ENCODE results near the gene ZNF280A.

ZNF280A gene

DNA sequence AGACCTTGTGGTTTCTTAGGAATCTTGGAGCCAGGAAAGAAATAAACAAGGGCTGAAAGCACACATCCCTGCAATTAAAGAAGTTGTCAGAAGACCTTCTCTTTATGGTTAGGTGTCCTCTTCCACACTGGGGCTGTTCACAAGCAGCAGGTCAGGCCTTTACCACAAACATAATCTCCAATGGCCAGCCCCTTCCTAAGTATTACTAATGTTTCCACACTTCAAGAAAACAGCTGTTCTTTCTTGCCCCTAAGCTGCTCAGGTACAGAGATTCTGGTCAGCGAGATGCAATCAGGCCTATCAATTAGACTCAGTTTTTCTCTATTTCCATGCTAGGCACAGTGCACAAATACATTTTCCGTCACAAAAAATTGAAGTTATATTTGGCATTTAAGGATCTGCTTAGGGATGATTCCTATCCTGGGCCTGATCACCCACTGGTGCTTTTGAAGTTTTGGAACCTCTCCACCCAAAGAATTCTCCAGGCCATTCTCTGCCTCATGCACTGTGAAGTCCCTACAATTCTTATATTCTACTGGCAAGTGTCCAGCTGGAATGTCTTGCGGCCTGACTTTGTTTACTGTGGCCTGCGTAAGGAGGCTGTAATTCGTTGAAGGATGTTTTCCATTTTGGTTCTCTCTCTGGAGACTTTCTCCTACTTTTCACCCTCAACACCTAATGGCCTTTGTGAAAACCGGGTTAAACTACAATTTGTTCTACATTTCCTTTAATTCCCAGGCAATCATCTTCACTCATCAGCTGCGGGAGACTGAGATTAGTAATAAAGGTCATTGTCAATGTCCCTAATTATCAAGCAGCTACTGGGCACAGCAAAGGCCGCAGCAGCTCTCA lies 33.9 kb upstream of the ZNF280A start:
- DNase-seq (ENCODE audit: low read depth in 1 of 2, low spot score in 1 of 2): no peak
- TF ChIP-seq, protein P1, sequence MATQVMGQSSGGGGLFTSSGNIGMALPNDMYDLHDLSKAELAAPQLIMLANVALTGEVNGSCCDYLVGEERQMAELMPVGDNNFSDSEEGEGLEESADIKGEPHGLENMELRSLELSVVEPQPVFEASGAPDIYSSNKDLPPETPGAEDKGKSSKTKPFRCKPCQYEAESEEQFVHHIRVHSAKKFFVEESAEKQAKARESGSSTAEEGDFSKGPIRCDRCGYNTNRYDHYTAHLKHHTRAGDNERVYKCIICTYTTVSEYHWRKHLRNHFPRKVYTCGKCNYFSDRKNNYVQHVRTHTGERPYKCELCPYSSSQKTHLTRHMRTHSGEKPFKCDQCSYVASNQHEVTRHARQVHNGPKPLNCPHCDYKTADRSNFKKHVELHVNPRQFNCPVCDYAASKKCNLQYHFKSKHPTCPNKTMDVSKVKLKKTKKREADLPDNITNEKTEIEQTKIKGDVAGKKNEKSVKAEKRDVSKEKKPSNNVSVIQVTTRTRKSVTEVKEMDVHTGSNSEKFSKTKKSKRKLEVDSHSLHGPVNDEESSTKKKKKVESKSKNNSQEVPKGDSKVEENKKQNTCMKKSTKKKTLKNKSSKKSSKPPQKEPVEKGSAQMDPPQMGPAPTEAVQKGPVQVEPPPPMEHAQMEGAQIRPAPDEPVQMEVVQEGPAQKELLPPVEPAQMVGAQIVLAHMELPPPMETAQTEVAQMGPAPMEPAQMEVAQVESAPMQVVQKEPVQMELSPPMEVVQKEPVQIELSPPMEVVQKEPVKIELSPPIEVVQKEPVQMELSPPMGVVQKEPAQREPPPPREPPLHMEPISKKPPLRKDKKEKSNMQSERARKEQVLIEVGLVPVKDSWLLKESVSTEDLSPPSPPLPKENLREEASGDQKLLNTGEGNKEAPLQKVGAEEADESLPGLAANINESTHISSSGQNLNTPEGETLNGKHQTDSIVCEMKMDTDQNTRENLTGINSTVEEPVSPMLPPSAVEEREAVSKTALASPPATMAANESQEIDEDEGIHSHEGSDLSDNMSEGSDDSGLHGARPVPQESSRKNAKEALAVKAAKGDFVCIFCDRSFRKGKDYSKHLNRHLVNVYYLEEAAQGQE (IDR thresholded peaks at IDR 0.05; ENCODE audit: insufficient replicate concordance, low read depth): no peak
- TF ChIP-seq POLR2AphosphoS5 (IDR thresholded peaks at IDR 0.05; ENCODE audit: low read depth) (no peak), GABPA (IDR thresholded peaks at IDR 0.05; ENCODE audit: low read depth) (no peak), SPI1 (IDR thresholded peaks at IDR 0.05; ENCODE audit: borderline replicate concordance, low read depth) (no peak)
- TF ChIP-seq, protein P2, sequence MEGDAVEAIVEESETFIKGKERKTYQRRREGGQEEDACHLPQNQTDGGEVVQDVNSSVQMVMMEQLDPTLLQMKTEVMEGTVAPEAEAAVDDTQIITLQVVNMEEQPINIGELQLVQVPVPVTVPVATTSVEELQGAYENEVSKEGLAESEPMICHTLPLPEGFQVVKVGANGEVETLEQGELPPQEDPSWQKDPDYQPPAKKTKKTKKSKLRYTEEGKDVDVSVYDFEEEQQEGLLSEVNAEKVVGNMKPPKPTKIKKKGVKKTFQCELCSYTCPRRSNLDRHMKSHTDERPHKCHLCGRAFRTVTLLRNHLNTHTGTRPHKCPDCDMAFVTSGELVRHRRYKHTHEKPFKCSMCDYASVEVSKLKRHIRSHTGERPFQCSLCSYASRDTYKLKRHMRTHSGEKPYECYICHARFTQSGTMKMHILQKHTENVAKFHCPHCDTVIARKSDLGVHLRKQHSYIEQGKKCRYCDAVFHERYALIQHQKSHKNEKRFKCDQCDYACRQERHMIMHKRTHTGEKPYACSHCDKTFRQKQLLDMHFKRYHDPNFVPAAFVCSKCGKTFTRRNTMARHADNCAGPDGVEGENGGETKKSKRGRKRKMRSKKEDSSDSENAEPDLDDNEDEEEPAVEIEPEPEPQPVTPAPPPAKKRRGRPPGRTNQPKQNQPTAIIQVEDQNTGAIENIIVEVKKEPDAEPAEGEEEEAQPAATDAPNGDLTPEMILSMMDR (IDR thresholded peaks at IDR 0.05; ENCODE audit: insufficient read depth, low read length): no peak
- Histone ChIP-seq H3K27me3 (ENCODE audit: insufficient read depth, poor library complexity, severe bottlenecking) (no peaks in the 10 kb centered on the region), H3K4me3 (replicated peaks; ENCODE audit: insufficient read depth, low read length) (no peak overlapping the region), H3K27ac (replicated peaks) (no peak overlapping the region)

DNA sequence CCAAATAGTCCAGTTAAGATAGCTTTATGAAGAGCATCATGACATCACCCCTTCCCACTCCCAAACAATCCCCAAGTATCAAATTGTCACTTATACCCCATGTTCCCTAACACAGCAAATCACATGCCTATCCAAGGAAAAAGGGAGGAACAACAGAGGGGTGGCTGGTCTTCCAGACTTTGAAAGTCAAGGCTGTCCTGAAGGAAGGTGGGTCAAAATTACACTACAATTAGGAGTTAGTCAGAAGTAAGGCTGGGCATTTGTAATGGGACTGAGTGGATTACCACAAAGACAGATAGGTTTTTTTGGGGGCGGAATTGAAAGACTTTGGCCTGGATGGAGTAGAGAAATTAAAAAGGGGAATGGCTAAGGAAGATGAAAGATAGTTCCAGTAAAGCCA lies 33.1 kb upstream of the ZNF280A start:
- no peak overlapping the region for H3K4me3 ChIP-seq (replicated peaks; ENCODE audit: insufficient read depth, low read length)
- DNase-seq (ENCODE audit: low read depth in 1 of 2, low spot score in 1 of 2): no peak
- no peaks in the 10 kb centered on the region for H3K27me3 ChIP-seq (ENCODE audit: insufficient read depth, poor library complexity, severe bottlenecking)
- H3K27ac ChIP-seq (replicated peaks): no peak overlapping the region
- TF ChIP-seq POLR2AphosphoS5 (IDR thresholded peaks at IDR 0.05; ENCODE audit: low read depth) (no peak), GABPA (IDR thresholded peaks at IDR 0.05; ENCODE audit: low read depth) (no peak), SPI1 (IDR thresholded peaks at IDR 0.05; ENCODE audit: borderline replicate concordance, low read depth) (no peak)
- TF ChIP-seq, protein P1 (IDR thresholded peaks at IDR 0.05; ENCODE audit: insufficient replicate concordance, low read depth): no peak
- TF ChIP-seq, protein P2 (IDR thresholded peaks at IDR 0.05; ENCODE audit: insufficient read depth, low read length): no peak

DNA sequence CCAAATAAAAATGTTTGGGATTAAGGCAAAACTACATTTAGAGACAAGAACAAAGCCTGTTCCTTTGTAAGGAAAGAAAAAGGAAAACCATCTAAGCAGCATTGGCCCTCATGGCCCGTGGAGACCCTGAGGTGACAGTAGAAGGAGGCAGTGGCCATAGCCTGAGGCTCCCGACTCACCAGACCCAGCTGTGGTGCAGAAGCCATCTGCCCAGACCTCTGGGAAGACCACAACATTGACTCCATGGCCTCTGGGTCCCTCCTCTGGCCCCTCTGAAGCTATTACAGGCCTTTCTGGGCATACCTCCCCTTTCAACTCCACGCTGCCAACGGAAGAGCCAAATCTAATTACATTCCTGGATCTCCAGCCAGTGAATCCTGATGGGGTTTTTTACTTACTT lies 32.6 kb upstream of the ZNF280A start:
- Histone ChIP-seq H3K27me3 (ENCODE audit: insufficient read depth, poor library complexity, severe bottlenecking) (no peaks in the 10 kb centered on the region), H3K4me3 (replicated peaks; ENCODE audit: insufficient read depth, low read length) (no peak overlapping the region), H3K27ac (replicated peaks) (no peak overlapping the region)
- TF ChIP-seq, protein P1 (IDR thresholded peaks at IDR 0.05; ENCODE audit: insufficient replicate concordance, low read depth): no peak
- TF ChIP-seq POLR2AphosphoS5 (IDR thresholded peaks at IDR 0.05; ENCODE audit: low read depth) (no peak), GABPA (IDR thresholded peaks at IDR 0.05; ENCODE audit: low read depth) (no peak), SPI1 (IDR thresholded peaks at IDR 0.05; ENCODE audit: borderline replicate concordance, low read depth) (no peak)
- TF ChIP-seq, protein P2 (IDR thresholded peaks at IDR 0.05; ENCODE audit: insufficient read depth, low read length): no peak
- peak in 1 of 2 experiments; percentile 19 for DNase-seq (ENCODE audit: low read depth in 1 of 2, low spot score in 1 of 2)

Measured in HL-60 (cell line).